Hepatocyte (in vitro differentiated cells): ENCODE data around the gene ANO4.

Source experiments
- EZH2 ChIP-seq: fragments of 200-600 bp; sonication (generic); IDR thresholded peaks from 2 replicates; pipeline ENCODE4 v1.6.1; 2016; ENCODE audit warnings: antibody characterized with exemption, mild to moderate bottlenecking, borderline replicate concordance
- EZH2phosphoT487 ChIP-seq: fragments of 200-600 bp; sonication (generic); IDR thresholded peaks from one replicate; pipeline ENCODE4 v1.6.1; 2018; ENCODE audit warnings: antibody characterized with exemption, mild to moderate bottlenecking, low read depth, moderate library complexity; ENCODE audit not compliant: unreplicated experiment, severe bottlenecking
- TF ChIP-seq, protein P1 (sequence below): fragments of 200-600 bp; sonication (generic); IDR thresholded peaks from 2 replicates; pipeline ENCODE4 v1.5.1; 2016; ENCODE audit warnings: antibody characterized with exemption, mild to moderate bottlenecking; ENCODE audit not compliant: poor library complexity

DNA sequence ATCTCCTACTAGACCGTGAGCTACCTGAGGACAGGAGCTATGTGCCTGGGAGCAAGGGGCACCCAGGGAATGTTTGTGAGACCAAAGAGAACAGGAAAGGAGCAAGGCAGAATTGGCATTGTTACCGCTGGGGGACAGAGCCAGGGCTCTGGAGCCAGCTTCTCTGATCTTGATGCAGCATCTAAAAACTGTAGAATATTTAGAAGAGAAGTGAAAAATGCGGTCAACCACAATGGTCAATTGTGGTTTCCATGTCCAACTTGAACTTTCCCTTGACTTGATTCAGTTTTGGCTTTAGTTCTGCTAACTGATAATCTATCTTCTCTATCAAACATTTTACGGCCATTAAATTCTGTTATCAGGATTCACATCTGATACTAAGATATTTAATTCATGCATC is 201.2 kb downstream of the ANO4 start:
- TF ChIP-seq, protein P1, sequence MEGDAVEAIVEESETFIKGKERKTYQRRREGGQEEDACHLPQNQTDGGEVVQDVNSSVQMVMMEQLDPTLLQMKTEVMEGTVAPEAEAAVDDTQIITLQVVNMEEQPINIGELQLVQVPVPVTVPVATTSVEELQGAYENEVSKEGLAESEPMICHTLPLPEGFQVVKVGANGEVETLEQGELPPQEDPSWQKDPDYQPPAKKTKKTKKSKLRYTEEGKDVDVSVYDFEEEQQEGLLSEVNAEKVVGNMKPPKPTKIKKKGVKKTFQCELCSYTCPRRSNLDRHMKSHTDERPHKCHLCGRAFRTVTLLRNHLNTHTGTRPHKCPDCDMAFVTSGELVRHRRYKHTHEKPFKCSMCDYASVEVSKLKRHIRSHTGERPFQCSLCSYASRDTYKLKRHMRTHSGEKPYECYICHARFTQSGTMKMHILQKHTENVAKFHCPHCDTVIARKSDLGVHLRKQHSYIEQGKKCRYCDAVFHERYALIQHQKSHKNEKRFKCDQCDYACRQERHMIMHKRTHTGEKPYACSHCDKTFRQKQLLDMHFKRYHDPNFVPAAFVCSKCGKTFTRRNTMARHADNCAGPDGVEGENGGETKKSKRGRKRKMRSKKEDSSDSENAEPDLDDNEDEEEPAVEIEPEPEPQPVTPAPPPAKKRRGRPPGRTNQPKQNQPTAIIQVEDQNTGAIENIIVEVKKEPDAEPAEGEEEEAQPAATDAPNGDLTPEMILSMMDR = no peak
- TF ChIP-seq EZH2 (no peak), EZH2phosphoT487 (no peak)
